GM12892 (cell line): ENCODE results near the gene TMEM94.

Source experiments
- POLR2A ChIP-seq: IDR thresholded peaks from 2 replicates; pipeline ENCODE4 v1.6.1; 2011; ENCODE audit warnings: low read depth, low read length, control low read depth
- POLR2AphosphoS5 ChIP-seq: IDR thresholded peaks from 2 replicates; pipeline ENCODE4 v1.6.1; 2011; ENCODE audit warnings: low read depth, low read length, control low read depth

- no peak for TF ChIP-seq POLR2A
- no peak for TF ChIP-seq POLR2AphosphoS5
Measured at GRCh38 chr17:75447951-75448856, 8.2 kb upstream of the TMEM94 start.
